Dedifferentiated amniotic fluid mesenchymal stem cell (primary cell): ENCODE data around the gene IQUB.
"Not testable (repeated sequence)": the region's sequence is repeated elsewhere in the genome, so short reads cannot be mapped to it uniquely, and the experiment has no call there.

Experiments used
- DNase-seq: peaks from one replicate; pipeline ENCODE4 v3.0.0-alpha.2; 2016; ENCODE audit errors: extremely low spot score

IQUB gene

GRCh38 chr7:123539871-123540270 lies 5.5 kb upstream of the IQUB start:
- no peak for DNase-seq

GRCh38 chr7:123538897-123539296 lies 4.5 kb upstream of the IQUB start:
- no peak for DNase-seq

DNA sequence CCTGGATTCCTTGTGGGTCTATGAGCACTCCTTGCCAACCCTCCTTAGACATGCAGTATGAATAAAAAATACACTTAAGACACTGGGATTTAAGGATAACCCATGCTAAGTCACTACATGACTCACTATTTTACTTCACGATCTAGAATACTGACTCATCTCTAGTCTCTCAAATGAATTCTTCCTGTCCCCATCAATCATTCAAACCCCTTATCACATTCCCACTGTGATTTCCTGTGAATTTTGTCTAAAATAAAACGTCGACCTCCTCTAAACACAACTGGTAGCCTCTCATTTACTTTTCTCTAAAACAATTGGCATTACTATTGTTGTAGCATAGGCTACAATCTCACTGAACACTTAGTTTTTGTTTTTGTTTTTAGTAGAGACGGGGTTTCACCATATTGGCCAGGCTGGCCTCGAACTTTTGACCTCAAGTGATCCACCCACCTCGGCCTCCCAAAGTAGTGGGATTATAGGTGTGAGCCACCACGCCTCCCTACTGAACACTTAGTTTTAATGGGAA lies 3.9 kb upstream of the IQUB start:
- DNase-seq: peak; percentile 32

DNA sequence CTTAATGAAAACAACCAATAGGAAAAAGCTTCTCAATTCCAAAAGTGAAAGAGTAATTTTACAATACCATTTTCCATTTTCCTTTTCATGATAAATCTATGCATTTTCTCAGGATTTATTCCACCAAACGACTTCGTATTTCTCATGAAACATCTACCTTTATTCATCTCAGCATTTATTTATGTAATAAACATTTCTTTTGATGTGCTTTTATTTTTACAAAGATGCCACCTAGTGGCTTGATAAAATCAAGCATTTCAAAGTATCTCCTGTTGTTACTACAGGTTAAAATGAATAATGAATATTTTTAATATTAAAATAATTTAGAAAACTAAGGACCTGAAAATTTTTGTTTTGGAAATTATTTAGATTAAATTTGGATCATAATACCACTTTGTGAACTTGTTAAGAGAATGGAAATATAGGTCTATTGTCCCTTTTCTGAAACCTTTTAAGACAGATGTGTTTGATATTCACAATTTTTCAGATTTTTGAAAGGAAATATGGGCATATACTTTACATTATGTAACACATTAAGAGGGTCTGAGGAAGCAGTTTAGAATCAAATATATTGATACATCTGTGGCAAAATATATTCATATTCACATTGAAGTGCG lies 2.7 kb upstream of the IQUB start:
- peak; percentile 44 for DNase-seq

GRCh38 chr7:123535517-123535916 lies 1.1 kb upstream of the IQUB start:
- no peak for DNase-seq

DNA sequence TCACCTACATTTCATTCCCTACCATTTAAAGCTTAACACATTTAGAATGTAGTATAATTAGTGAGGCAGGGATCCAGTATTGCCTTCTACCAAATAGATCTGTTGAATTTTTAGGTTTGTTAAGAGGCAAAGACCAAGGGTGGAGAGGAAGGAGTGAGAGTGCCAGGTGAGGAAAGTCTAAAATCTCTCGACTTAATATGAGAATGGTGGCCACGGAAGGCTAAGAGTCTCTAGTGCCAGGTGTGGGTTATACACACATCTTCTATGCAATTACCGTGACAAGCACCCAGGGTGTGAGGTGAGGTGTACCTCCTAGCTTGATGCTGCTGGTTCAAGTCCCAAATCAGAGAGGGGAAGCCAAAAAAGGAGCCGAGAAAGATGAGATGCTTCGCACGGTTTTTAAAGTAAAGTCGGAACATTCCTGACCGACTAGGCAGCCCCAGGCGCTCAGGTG lies 439 bp downstream of the IQUB start:
- no peak for DNase-seq

DNA sequence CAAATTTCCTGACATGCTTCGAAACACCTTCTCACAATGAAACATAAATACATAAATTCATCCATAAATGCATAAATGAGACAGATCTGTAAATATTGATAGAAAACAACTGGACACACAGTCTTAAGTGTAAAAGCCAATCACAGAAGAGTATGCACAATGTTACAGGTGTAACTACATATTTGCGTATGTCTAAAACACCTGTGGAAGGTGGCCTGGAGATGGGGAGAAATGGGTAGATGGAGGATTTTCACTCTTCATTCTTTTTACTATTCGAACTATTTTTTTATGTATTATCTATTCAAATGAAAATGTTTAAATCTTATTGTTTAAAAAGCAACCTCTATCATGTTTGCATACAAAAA lies 860 bp downstream of the IQUB start:
- no peak for DNase-seq

GRCh38 chr7:123532788-123533552 lies 1.4 kb downstream of the IQUB start:
- DNase-seq: not testable (repeated sequence)

- not testable (repeated sequence) for DNase-seq
Measured at GRCh38 chr7:123532343-123532742, 2.1 kb downstream of the IQUB start.

DNA sequence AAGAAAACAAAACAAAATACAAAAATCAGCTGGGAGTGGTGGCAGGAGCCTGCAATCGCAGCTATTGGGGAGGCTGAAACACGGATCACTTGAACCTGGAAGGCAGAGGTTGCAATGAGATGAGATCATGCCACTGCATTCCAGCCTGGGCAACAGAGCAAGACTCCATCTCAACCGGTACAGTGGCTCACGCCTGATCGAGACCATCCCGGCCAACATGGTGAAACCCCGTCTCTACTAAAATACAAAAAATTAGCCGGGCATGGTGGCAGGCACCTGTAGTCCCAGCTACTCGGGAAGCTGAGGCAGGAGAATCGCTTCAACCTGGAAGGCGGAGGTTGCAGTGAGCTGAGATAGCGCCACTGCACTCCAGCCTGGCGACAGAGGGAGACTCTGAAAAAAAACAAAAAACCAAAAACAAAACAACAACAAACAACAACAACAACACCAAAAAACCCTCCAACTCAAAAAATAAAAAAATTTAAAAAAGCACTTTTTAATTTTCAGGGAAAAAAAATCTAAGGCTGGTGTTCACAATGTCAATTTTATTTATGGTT lies 4.3 kb downstream of the IQUB start:
- DNase-seq: not testable (repeated sequence)

- DNase-seq: no peak
Measured at GRCh38 chr7:123528265-123528664, 6.1 kb downstream of the IQUB start.

DNA sequence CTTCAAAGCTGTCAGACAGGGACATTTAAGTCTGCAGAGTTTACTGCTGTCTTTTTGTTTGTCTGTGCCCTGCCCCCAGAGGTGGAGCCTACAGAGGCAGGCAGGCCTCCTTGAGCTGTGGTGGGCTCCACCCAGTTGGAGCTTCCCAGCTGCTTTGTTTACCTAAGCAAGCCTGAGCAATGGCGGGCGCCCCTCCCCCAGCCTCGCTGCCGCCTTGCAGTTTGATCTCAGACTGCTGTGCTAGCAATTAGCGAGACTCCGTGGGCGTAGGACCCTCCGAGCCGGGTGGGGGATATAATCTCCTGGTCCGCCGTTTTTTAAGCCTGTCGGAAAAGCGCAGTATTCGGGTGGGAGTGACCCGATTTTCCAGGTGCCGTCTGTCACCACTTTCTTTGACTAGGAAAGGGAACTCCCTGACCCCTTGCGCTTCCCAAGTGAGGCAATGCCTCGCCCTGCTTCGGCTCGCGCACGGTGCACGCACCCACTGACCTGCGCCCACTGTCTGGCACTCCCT lies 6.6 kb downstream of the IQUB start:
- DNase-seq: not testable (repeated sequence)

DNA sequence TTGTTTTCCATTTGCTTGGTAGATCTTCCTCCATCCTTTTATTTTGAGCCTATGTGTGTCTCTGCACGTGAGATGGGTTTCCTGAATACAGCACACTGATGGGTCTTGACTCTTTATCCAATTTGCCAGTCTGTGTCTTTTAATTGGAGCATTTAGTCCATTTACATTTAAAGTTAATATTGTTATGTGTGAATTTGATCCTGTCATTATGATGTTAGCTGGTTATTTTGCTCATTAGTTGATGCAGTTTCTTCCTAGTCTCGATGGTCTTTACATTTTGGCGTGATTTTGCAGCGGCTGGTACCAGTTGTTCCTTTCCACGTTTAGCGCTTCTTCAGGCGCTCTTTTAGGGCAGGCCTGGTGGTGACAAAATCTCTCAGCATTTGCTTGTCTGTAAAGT lies 7.9 kb downstream of the IQUB start:
- not testable (repeated sequence) for DNase-seq

DNA sequence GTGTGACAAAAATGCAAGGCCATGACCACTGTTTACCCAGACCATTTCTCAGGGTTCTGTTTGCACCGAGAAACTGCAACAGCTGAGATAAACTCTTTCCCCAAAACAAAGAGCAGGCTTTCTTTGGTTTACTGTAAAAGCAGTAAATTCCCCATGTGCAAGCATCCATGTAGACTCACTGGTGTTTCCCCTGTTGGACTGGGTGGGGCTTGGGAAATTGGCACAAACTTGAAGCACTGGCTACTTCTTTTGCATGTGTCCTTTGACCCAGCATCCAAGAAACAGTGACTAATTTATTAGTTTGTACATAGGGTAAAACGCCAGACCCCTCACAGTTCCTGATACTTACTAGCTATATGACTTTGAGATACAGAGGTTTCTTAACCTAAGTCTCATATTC lies 12.3 kb downstream of the IQUB start:
- DNase-seq: peak; percentile 21

DNA sequence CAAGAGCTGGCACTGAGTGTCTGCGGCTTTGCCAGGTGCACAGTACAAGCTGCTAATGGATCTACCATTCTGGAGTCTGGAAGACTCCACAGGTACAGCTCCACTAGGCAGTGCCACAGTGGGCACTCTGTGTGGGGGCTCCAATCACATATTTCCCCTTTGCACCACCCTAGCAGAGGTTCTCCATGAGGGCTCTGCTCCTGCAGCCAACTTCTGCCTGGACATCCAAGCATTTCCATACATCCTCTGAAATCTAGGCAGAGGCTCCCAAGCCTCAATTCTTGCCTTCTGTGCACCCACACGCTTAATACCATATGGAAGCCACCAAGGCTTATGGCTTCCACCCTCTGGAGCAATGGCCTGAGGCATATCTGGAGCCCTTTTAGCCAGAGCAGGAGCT lies 29.2 kb downstream of the IQUB start:
- DNase-seq: no peak

- no peak for DNase-seq
Measured at GRCh38 chr7:123502201-123502600, 32.2 kb downstream of the IQUB start.

GRCh38 chr7:123500878-123501489 lies 33.4 kb downstream of the IQUB start:
- DNase-seq: no peak

DNA sequence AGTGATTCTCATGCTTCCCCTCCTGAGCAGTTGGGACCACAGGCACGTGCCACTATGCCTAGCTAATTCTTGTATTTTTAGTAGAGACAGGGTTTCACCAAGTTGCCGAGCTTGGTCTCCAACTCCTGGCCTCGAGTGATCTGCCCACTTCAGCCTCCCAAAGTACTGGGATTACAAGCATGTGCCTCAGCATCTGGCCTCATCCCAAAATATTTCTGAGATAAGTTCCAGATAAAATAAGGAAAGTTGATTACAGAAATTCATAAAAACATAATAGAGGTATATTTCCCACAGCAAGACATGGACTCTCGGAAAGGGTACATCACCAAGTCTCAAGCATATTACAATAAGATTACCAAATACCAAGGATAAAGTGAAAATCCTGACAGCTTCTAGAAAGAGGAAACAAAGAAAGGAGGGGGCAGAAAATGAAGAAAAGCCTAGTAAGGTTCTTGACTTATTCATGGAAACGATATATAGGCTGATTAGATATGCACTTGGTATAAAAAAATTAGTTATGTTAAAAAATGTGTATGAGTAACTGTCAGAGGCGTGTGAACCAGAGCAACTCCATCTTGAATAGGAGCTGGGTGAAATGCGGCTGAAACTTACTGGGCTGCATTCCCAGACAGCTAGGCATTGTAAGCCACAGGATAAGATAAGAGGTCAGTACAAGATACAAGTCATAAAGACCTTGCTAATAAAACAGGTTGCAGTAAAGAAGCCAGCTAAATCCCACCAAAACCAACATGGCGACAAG lies 35.0 kb downstream of the IQUB start:
- DNase-seq: no peak

DNA sequence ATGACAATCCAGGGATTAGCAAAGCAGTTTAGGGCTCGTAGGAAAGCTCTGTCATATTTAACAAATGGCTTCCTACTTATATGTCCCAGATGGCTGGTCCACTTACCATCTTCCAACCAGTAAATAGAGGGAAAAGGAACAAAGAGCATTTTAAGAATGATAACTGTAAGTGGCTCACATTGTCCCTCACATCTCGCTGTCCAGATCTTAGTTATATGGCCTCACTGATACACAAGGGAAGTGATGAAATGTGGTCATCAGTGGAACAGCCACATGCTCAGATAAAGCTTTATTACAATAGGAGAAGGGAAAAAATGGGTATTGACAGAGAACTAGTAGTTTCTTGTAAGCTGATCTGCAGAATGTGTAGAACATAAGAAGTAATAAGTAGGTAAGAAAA lies 35.8 kb downstream of the IQUB start:
- no peak for DNase-seq

DNA sequence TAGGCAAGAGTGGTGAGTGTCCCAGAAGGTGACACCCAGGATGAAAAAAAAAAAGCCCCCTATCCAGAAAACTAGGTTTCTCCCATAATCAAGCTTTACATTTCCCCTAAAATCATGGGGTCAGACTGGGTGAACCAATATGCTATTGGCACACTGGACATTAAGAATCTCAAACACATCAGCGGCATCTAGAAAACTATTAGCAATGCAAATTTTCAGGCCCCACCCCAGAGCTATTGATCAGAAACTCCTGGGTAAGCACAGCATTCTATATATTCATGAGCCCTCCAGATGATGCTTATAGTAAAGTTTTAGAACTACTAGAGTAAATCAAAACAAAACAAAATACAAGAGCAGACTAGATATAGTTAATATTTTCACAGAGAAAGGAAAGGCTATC lies 36.4 kb downstream of the IQUB start:
- DNase-seq: no peak

GRCh38 chr7:123494193-123494796 lies 40.1 kb downstream of the IQUB start:
- DNase-seq: peak; percentile 30
